GM15510 (cell line): ENCODE data around the gene GOLIM4.

Experiments
- POLR2A ChIP-seq: IDR thresholded peaks from 3 replicates; pipeline ENCODE4 v1.6.1; 2011; ENCODE audit warnings: borderline replicate concordance; ENCODE audit not compliant: insufficient read length; ENCODE audit errors: extremely low read depth

The GOLIM4 gene

GRCh38 chr3:168088106-168088720, 7.5 kb downstream of the GOLIM4 start:
- no peak for TF ChIP-seq POLR2A

DNA sequence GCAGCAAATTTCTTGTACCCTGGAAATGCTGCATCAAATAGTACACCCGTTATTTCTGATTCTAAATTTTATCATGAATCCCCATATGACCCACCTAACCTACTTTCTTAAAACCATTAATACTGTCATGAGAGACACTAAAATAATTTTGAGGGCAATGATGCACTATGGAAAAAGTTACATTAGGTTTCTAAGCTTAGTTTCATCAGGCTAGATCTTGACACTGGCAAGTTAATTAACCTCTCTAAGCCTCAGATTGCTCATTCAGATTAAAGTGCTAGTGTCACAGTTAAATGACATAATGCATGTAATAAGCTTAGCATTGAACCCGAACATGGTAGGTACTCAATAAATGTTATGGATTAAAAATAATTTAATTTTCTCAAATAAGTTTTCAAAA, 8.2 kb downstream of the GOLIM4 start:
- TF ChIP-seq POLR2A = no peak

DNA sequence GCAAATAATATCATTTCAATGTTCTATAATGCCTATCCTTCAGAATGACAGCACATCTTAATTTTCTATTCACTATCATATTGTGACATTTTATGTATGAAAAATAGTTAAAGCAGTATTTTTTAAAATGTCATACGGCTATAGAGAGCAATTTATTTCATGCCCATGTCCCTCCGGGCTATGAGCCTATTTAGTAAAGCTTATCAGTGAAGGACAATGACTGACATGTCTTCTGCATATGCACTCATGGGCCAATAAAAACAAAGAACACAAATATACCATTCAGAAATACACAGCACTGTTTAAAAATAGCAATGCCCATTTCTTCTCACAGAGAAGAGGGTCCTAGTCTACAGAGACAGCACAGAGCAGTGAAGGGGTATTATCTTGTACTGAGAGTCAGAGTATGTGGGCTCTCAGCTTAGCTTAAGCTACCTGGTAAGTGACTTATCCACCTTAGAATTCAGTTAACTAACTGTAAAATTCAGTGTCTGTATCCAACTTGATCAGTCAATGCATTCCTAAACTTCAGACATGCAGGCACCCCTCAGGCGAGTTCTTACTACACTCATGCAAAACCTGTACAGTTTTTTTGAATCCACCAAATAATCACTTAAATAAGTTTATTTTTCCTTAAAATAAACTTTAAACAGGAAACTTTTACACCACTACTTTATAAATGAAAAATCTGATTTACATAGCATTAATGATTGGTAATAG, 9.0 kb downstream of the GOLIM4 start:
- TF ChIP-seq POLR2A = no peak

- TF ChIP-seq POLR2A = no peak
These were observed 10.1 kb downstream of the GOLIM4 start for GRCh38 chr3:168085491-168086119.

DNA sequence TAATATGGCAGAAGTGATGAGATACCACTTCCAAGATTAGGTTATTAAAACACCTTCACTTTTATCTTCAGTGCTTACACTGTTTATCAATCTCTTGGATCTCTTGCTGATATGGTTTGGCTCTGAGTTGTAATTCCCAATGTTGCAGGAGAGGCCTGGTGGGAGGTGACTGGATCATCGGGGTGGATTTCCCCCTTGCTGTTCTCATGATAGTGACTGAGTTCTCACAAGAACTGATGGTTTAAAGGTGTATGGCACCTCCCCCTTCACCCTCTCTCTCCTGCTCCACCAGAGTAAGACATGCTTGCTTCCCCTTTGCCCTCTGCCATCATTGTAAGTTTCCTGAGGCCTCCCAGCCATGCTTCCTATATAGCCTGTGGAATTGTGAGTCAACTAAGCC, 11.8 kb downstream of the GOLIM4 start:
- no peak for TF ChIP-seq POLR2A

DNA sequence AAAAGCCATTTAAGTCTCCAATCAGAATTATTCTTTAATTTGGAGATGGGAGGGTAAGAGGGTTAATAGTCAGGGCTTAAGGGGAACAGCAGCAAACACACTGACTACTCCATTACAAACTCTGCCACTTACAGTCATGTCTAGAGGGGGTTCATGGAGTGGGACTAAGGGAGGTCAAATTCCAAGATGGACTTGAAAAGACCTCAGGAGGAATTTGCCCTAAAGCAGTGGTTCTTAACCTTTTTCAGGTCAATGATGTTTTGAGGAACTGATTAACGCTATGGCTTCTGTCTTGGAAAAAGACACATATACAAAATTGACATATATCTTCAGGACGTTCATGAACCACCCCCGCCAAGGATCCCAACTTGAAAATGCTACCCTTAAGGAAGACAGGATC, 13.9 kb downstream of the GOLIM4 start:
- no peak for TF ChIP-seq POLR2A

- no peak for TF ChIP-seq POLR2A
These were observed 14.5 kb downstream of the GOLIM4 start for GRCh38 chr3:168081171-168081771.

- no peak for TF ChIP-seq POLR2A
These were observed 15.1 kb downstream of the GOLIM4 start for GRCh38 chr3:168080499-168081170.

DNA sequence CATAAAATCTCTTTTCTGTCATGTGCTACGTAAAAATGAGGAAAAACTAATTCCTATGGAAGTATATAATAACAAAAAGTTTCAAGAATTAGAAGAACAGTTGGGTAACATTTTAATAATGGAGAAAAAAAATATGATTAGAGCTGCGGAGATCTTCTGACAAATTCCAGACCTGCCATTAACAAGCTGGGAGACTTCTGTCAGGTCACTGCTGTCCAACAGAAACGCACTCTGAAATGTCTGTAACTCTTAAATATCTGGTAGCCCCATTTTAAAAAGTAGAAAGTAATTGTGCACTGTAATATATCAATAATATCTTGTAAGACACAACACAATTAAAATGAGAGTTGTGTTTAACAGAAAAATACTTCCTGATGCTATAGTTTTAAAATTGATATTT, 15.7 kb downstream of the GOLIM4 start:
- TF ChIP-seq POLR2A = no peak

GRCh38 chr3:168077091-168077490, 18.6 kb downstream of the GOLIM4 start:
- TF ChIP-seq POLR2A = no peak

DNA sequence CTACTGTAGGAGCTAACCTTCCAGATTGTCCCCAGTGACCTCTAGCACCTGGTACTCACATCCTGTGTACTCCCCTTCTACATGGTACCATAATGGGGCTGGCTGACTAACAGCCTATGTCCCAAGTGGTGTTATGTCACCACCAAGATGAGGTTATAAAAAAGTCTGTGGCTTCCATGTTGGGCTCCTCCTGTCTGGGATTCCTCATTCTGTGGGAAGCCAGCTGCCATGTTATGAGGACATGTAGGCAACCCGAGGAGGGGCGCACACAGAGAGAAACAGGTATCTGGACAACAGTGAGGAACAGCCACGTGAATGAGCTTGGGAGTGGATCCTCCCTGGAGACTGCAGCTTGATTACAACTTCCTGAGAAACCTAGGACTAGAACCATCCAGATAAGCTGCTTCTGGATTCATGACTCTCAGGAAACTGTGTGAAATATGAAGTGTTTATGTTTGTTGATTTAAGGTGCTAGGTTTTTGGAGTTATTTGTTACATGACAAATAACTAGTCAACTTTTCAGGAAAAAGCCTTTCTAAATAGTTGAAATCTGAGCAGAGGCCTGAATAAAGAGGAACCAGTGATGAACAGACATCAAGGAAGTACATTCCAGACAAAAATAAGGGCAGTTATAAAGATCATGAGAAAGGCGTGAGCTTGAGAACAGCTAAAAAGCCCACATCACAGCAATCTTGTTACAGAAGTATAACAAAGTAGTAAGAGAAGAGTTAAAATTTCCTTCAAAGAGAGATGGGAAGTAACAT, 21.7 kb downstream of the GOLIM4 start:
- TF ChIP-seq POLR2A = no peak

DNA sequence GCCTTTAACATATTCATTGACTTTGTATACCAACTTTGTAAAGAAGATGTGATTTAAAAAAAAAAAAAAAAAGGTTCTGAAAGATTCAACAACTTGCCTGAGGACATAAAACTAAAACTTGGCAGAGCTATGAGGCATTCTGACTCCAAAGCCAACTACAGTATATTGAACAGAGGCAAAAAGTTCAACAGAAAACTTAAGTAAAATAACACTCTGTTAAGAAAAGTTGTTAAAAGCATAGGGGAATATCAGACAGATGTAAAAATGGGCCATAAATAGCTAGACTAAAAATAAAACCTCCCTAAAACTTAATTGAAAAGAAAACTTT, 23.4 kb downstream of the GOLIM4 start:
- TF ChIP-seq POLR2A = no peak

- no peak for TF ChIP-seq POLR2A
These were observed 24.0 kb downstream of the GOLIM4 start for GRCh38 chr3:168071591-168072322.

DNA sequence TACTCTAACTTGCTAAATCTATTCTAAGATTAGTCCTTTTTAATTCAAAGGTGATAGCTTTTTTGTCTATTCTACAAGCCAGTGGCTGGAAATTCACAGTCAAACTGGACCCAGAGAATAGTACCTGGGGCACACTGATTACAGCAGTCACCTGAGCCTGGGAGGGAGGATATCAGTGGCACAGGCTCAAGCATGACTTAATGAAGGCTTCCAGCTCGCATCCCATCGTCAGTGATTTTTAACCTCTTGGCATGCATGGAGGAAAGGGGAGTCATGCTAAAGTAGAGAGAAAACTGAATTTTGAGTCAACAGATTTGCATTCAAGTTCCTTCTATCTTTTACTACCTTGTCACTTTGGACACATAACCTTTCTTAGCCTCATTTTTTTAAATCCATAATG, 24.8 kb downstream of the GOLIM4 start:
- no peak for TF ChIP-seq POLR2A
